AG10803 (cell line): Measurements from ENCODE around the gene PIGU.
A peak's percentile ranks its signal among the peaks of the same experiment; 100 is the strongest.

ENCODE experiments used
- DNase-seq: peaks from one replicate; pipeline ENCODE4 v3.0.0; 2010; ENCODE audit warnings: low read depth
- H3K4me3 ChIP-seq: 2 replicates; pipeline ENCODE4 v1.5.1; 2011; ENCODE audit warnings: mild to moderate bottlenecking, low read length, control low read depth
- CTCF ChIP-seq: conservative IDR thresholded peaks from 2 replicates; pipeline ENCODE4 v1.5.1; 2011; ENCODE audit warnings: mild to moderate bottlenecking, low read length, control low read depth, inconsistent platforms

The PIGU gene

GRCh38 chr20:34574426-34574825, 102.5 kb downstream of the PIGU start:
- TF ChIP-seq CTCF, result no peak
- H3K4me3 ChIP-seq, result no peak overlapping the region
- no peak for DNase-seq

GRCh38 chr20:34573541-34574300, 103.2 kb downstream of the PIGU start:
- no peak for TF ChIP-seq CTCF
- DNase-seq, result no peak
- H3K4me3 ChIP-seq, result no peak overlapping the region

- H3K4me3 ChIP-seq, result no peak overlapping the region
- no peak for TF ChIP-seq CTCF
- DNase-seq, result no peak
Measured at GRCh38 chr20:34571753-34572152, 105.1 kb downstream of the PIGU start.

GRCh38 chr20:34570859-34571306, 106.0 kb downstream of the PIGU start:
- peak; percentile 71 for DNase-seq
- 0 out of 2 replicates have a peak, but pooled peaks have one; percentile 0 for TF ChIP-seq CTCF

GRCh38 chr20:34569598-34569997, 107.3 kb downstream of the PIGU start:
- no peak for DNase-seq
- H3K4me3 ChIP-seq, result no peak overlapping the region
- TF ChIP-seq CTCF, result no peak

More at GRCh38 chr20:34570859-34571306, 106.0 kb downstream of the PIGU start:
- no peak overlapping the region for H3K4me3 ChIP-seq

- no peak for TF ChIP-seq CTCF
- no peak for DNase-seq
Measured at GRCh38 chr20:34567892-34568865, 108.7 kb downstream of the PIGU start.

More at GRCh38 chr20:34567892-34568865, 108.7 kb downstream of the PIGU start:
- no peak overlapping the region for H3K4me3 ChIP-seq
